ENCODE data around the gene BIN1.

DNA sequence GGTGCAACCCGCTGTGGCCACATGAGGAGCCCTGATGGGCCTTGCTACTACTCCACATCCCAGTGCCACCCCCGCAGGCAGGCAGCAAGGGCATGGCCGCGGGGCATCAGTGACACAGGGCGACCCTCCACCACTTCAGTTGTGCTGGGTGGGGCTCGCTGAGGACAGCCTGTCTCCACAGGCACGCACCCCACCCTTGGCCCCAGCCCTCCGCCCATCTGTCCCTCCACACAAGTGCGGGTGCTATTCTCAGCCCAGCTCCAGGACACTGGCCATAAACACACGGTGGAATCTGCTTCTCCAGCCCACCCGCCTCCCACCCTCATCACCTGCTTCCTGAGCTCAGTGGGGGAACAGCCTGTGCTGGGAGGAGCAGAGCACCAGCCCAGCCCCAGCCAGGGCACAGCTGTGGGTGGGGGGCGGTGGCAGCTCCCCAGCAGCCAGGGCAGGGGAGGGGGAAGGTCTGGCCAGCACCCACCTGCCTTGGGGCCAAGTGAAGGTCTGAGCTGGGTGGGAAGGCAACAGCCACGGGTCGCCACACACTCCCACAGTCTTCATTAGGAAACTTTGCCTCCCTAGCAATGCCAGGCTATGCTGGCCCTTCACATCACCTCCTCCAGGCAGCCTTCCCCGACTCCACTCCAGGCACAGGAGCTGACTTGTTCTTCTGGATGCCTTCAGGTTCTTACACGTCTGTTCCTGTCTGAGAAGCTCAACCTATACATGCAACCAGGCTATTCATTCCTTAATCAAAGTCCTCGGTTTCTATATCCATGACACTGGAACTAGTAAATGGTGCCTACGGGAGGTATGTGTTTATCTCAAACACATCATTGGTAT is 16.5 kb downstream of the BIN1 start:
- TF ChIP-seq, protein P1, sequence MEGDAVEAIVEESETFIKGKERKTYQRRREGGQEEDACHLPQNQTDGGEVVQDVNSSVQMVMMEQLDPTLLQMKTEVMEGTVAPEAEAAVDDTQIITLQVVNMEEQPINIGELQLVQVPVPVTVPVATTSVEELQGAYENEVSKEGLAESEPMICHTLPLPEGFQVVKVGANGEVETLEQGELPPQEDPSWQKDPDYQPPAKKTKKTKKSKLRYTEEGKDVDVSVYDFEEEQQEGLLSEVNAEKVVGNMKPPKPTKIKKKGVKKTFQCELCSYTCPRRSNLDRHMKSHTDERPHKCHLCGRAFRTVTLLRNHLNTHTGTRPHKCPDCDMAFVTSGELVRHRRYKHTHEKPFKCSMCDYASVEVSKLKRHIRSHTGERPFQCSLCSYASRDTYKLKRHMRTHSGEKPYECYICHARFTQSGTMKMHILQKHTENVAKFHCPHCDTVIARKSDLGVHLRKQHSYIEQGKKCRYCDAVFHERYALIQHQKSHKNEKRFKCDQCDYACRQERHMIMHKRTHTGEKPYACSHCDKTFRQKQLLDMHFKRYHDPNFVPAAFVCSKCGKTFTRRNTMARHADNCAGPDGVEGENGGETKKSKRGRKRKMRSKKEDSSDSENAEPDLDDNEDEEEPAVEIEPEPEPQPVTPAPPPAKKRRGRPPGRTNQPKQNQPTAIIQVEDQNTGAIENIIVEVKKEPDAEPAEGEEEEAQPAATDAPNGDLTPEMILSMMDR (IDR thresholded peaks at IDR 0.05) = no peak
- TF ChIP-seq POLR2A (IDR thresholded peaks at IDR 0.05) = no peak

Measured in thyroid gland (tissue), 4 donors.